Mucosa of descending colon (tissue), 3 donors: ENCODE measurements around the gene TAS2R7. TPM values are rescaled to one million over a fixed set of nuclear protein-coding genes. Genes with fewer than 3 reads are reported as not detected.

Experiments
- ATAC-seq: fragments of 200-7000 bp; cut with Tn5 transposase; one replicate; pipeline ENCODE4 v1.9.1; 2020; ENCODE audit warnings: mild to moderate bottlenecking, moderate library complexity
- DNase-seq, 3 donors: peaks; one replicate each; pipeline ENCODE4 v3.0.0-alpha.2; 2020
- H3K36me3 ChIP-seq: fragments of 200-600 bp; one replicate; pipeline ENCODE4 v1.8.0; 2021; ENCODE audit warnings: low read depth, mild to moderate bottlenecking
- H3K4me1 ChIP-seq: fragments of 200-600 bp; one replicate; pipeline ENCODE4 v1.8.0; 2021; ENCODE audit warnings: low read depth, mild to moderate bottlenecking
- H3K4me3 ChIP-seq: fragments of 200-600 bp; one replicate; pipeline ENCODE4 v1.8.0; 2021; ENCODE audit warnings: mild to moderate bottlenecking
- H3K9me3 ChIP-seq: fragments of 200-600 bp; one replicate; pipeline ENCODE4 v1.8.0; 2021; ENCODE audit warnings: mild to moderate bottlenecking
- intact Hi-C, 2 donors: fragments of 100-400 bp; cut with DNase I in 1 of 2; cut with micrococcal nuclease in 1 of 2; formaldehyde crosslinking; loops; one replicate each; pipeline versions ENCODE4 v1.11.0 to v1.11.1; 2022; cut with DNase I, micrococcal nuclease
- total RNA-seq, 3 donors: library from RNA; stranded (reverse); fragmentation: NEBNext Ultra II Directional in 2 of 3; extraction: Animal tissue kit (Norgen Biotek cat#: 25700) in 2 of 3; gene quantifications; one replicate each; pipeline versions ENCODE4 v1.2.1 to v1.2.4, GENCODE V29; 2021 to 2023
- TF ChIP-seq, protein P1 (sequence below): fragments of 200-600 bp; IDR thresholded peaks from one replicate; pipeline ENCODE4 v1.8.0; 2022; ENCODE audit warnings: antibody characterized with exemption, mild to moderate bottlenecking
- donor health status: DM: no; HTN: no; CAD: no; lungs with moderate emphysema.
- donor health status: DM: no; HTN: no; CAD: no.
- donor health status: DM: no; HTN: yes; CAD: no.

Gene TAS2R7
- total RNA-seq, 3 donors from 2014 or later: not detected

DNA sequence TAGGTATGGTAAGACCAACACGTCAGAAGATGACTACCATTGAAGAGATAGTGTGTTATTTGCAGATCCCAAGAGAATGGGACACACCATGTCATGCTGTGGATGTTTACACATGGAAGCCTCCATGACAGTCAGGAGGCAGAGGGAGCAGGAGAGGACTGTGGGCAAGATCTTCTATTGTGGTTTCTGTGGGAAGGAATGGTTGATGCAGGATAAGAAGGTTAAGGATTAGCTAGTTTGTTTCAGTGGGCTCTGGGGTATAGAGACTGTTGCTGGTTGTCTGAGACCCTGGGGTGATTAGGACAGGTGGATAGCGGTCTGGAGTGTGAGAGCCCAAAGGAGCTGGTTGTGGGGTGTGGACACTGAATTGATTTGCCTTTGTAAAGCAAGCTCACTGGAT, 23.3 kb downstream of the TAS2R7 start:
- DNase-seq: no peak
- intact Hi-C loops: loop anchor here (10.0 kb wide), 3 partner anchors 416 to 706 kb away; no protein-coding TSS in a partner anchor
- no peak for ATAC-seq

DNA sequence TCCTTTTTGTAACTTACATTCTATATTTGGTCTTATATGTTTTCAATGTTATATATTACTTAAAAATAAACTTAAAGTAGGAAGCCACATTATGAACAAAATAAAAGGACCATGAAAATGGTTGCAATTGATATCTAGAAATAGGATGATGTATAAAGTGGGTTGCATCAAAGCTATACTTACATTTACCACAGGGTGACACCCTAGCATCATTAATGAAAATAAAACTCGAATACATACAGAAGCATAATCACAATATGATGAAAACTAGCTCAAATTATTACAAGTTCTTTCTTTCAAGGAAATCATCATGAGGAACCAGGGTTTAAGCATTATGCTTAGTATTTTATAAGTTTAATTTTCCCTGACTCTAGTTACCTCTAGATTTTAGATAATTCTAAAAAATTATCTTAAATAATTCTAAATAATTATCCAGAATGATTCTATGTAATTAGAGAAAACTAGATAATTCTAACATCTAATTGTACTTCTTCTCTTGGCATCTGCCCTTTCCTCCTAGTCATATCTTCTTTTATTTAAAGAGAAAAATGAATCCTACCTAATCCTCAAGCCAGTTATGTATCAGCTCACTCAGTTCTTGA, 31.2 kb downstream of the TAS2R7 start:
- DNase-seq (no peak), ATAC-seq (no peak)
- Histone ChIP-seq H3K9me3 (no peaks in the 10 kb centered on the region), H3K4me3 (no peak overlapping the region), H3K36me3 (no peaks in the 10 kb centered on the region), H3K4me1 (no peaks in the 10 kb centered on the region)
- TF ChIP-seq, protein P1, sequence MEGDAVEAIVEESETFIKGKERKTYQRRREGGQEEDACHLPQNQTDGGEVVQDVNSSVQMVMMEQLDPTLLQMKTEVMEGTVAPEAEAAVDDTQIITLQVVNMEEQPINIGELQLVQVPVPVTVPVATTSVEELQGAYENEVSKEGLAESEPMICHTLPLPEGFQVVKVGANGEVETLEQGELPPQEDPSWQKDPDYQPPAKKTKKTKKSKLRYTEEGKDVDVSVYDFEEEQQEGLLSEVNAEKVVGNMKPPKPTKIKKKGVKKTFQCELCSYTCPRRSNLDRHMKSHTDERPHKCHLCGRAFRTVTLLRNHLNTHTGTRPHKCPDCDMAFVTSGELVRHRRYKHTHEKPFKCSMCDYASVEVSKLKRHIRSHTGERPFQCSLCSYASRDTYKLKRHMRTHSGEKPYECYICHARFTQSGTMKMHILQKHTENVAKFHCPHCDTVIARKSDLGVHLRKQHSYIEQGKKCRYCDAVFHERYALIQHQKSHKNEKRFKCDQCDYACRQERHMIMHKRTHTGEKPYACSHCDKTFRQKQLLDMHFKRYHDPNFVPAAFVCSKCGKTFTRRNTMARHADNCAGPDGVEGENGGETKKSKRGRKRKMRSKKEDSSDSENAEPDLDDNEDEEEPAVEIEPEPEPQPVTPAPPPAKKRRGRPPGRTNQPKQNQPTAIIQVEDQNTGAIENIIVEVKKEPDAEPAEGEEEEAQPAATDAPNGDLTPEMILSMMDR: no peak
- intact Hi-C loops: loop anchor here (5.0 to 10.0 kb wide), 4 partner anchors 424 to 714 kb away; no protein-coding TSS in a partner anchor

More for the DNA sequence above, 23.3 kb downstream of the TAS2R7 start:
- H3K4me1 ChIP-seq: no peaks in the 10 kb centered on the region
- no peaks in the 10 kb centered on the region for H3K36me3 ChIP-seq
- TF ChIP-seq, protein P1: no peak
- no peak overlapping the region for H3K4me3 ChIP-seq
- no peaks in the 10 kb centered on the region for H3K9me3 ChIP-seq

GRCh38 chr12:10759657-10760056, 42.8 kb downstream of the TAS2R7 start:
- Histone ChIP-seq H3K9me3 (peaks cover 16% of the 10 kb centered on the region), H3K4me3 (no peak overlapping the region), H3K4me1 (no peaks in the 10 kb centered on the region), H3K36me3 (no peaks in the 10 kb centered on the region)
- TF ChIP-seq, protein P1: no peak
- DNase-seq (no peak), ATAC-seq (no peak)
- intact Hi-C loops: no loop called here

DNA sequence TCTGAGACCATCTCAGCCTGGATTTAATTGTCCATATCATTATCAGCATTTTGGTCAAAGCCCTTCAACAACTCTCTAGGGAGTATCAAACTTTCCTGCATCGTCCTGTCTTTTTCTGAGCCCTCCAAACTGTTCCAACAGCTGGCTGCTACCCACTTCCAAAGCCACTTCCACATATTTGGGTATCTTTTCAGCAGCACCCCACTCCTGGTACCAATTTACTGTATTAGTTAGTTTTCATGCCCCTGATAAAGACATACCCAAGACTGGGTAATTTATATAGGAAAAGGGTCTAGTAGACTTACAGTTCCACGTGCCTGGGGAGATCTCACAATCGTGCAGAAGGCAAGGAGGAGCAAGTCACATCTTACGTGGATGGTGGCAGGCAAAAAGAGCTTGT, 46.2 kb downstream of the TAS2R7 start:
- Histone ChIP-seq H3K9me3 (peaks cover 16% of the 10 kb centered on the region), H3K36me3 (no peaks in the 10 kb centered on the region), H3K4me3 (no peak overlapping the region), H3K4me1 (no peaks in the 10 kb centered on the region)
- intact Hi-C loops: no loop called here
- TF ChIP-seq, protein P1: no peak
- ATAC-seq: no peak
- no peak for DNase-seq

- TF ChIP-seq, protein P1: no peak
- ATAC-seq: no peak
- intact Hi-C loops: no loop called here
- no peaks in the 10 kb centered on the region for H3K36me3 ChIP-seq
- no peak overlapping the region for H3K4me3 ChIP-seq
- peaks cover 8% of the 10 kb centered on the region for H3K4me1 ChIP-seq
- no peak for DNase-seq
- H3K9me3 ChIP-seq: peaks cover 16% of the 10 kb centered on the region
Measured at GRCh38 chr12:10753059-10753458, 49.4 kb downstream of the TAS2R7 start.

Other genes with a start within 250 kb of the TAS2R7 start
- 10 to 100 TPM in 2 of 3 donors, 1 to 10 TPM in 1; 9.6 to 14.7 (median 13.7) TPM for gene MAGOHB, start 189.0 kb downstream of the TAS2R7 start, total RNA-seq
- gene STYK1, start 128.6 kb downstream of the TAS2R7 start, total RNA-seq: 10 to 100 TPM; 19.9 to 37.6 (median 28.0) TPM
- 100 to 1,000 TPM; 120 to 373 (median 193) TPM for gene YBX3, start 79.3 kb downstream of the TAS2R7 start, total RNA-seq
- not detected for gene TAS2R8, start 4.7 kb upstream of the TAS2R7 start, total RNA-seq
- gene TAS2R9, start 7.5 kb upstream of the TAS2R7 start, total RNA-seq: not detected
- under 1 TPM in 2 of 3 donors, not detected in 1; 0.39 to 0.87 TPM for gene TAS2R10, start 23.7 kb upstream of the TAS2R7 start, total RNA-seq
- 1 to 10 TPM in 1 of 3 donors, under 1 TPM in 2; 0.60 to 3.4 (median 0.79) TPM for gene PRR4, start 46.8 kb upstream of the TAS2R7 start, total RNA-seq
- 10 to 100 TPM; 14.2 to 24.0 (median 15.4) TPM for gene PRH1, start 81.6 kb upstream of the TAS2R7 start, total RNA-seq
- gene TAS2R13, start 106.9 kb upstream of the TAS2R7 start, total RNA-seq: 1 to 10 TPM; 1.1 to 3.2 (median 1.3) TPM
- under 1 TPM in 1 of 3 donors, not detected in 2; 0.73 TPM for gene PRH2, start 126.6 kb upstream of the TAS2R7 start, total RNA-seq
- gene TAS2R14, start 136.6 kb upstream of the TAS2R7 start, total RNA-seq: 1 to 10 TPM; 1.7 to 5.4 (median 2.6) TPM
- gene TAS2R50, start 184.3 kb upstream of the TAS2R7 start, total RNA-seq: 1 to 10 TPM in 2 of 3 donors, under 1 TPM in 1; 0.92 to 3.7 (median 1.5) TPM
- gene TAS2R20, start 195.7 kb upstream of the TAS2R7 start, total RNA-seq: 1 to 10 TPM; 1.6 to 3.9 (median 1.7) TPM
- 1 to 10 TPM; 2.1 to 6.8 (median 2.3) TPM for gene TAS2R19, start 220.0 kb upstream of the TAS2R7 start, total RNA-seq
- gene TAS2R31, start 228.8 kb upstream of the TAS2R7 start, total RNA-seq: 1 to 10 TPM; 2.6 to 8.1 (median 3.5) TPM